ENCODE data around the gene WDR64. TPM values are rescaled to one million over a fixed set of nuclear protein-coding genes. Genes with fewer than 3 reads are reported as not detected.
"Not testable (repeated sequence)": the region's sequence is repeated elsewhere in the genome, so short reads cannot be mapped to it uniquely, and the experiment has no call there.

Gene WDR64
- total RNA-seq, 1 donor from 2014 or later = 0.17 TPM

- DNase-seq (ENCODE audit: low spot score) = no peak
- Mint-ChIP-seq H3K9me3 (ENCODE audit: low read depth) (no peaks in the 10 kb centered on the region), H3K36me3 (ENCODE audit: low read depth) (no peaks in the 10 kb centered on the region), H3K27me3 (ENCODE audit: low read depth) (no peaks in the 10 kb centered on the region), H3K4me1 (ENCODE audit: low read depth) (peaks cover 6% of the 10 kb centered on the region), H3K4me3 (ENCODE audit: unreplicated experiment) (no peak overlapping the region), H3K27ac (ENCODE audit: unreplicated experiment) (no peak overlapping the region)
- no peak for TF ChIP-seq CTCF (IDR thresholded peaks at IDR 0.05)
Measured at GRCh38 chr1:241701483-241702295, 49.6 kb downstream of the WDR64 start.

GRCh38 chr1:241702442-241703373 is 50.6 kb downstream of the WDR64 start:
- no peaks in the 10 kb centered on the region for H3K36me3 Mint-ChIP-seq (ENCODE audit: low read depth)

GRCh38 chr1:241703739-241704138 is 51.7 kb downstream of the WDR64 start:
- H3K36me3 Mint-ChIP-seq (ENCODE audit: low read depth); H3K27me3 Mint-ChIP-seq (ENCODE audit: low read depth); DNase-seq (ENCODE audit: low spot score); H3K27ac Mint-ChIP-seq (ENCODE audit: unreplicated experiment); H3K9me3 Mint-ChIP-seq (ENCODE audit: low read depth); H3K4me3 Mint-ChIP-seq (ENCODE audit: unreplicated experiment): not testable (repeated sequence)
- peaks cover 14% of the 10 kb centered on the region for H3K4me1 Mint-ChIP-seq (ENCODE audit: low read depth)

More at GRCh38 chr1:241702442-241703373, 50.6 kb downstream of the WDR64 start:
- H3K27ac Mint-ChIP-seq (ENCODE audit: unreplicated experiment) = no peak overlapping the region
- no peak for TF ChIP-seq CTCF (IDR thresholded peaks at IDR 0.05)
- H3K27me3 Mint-ChIP-seq (ENCODE audit: low read depth) = no peaks in the 10 kb centered on the region
- peaks cover 14% of the 10 kb centered on the region for H3K4me1 Mint-ChIP-seq (ENCODE audit: low read depth)
- H3K9me3 Mint-ChIP-seq (ENCODE audit: low read depth) = no peaks in the 10 kb centered on the region
- DNase-seq (ENCODE audit: low spot score) = no peak
- H3K4me3 Mint-ChIP-seq (ENCODE audit: unreplicated experiment) = no peak overlapping the region

GRCh38 chr1:241706257-241706656 is 54.2 kb downstream of the WDR64 start:
- DNase-seq (ENCODE audit: low spot score) = no peak
- H3K4me1 Mint-ChIP-seq (ENCODE audit: low read depth) = peaks cover 14% of the 10 kb centered on the region

GRCh38 chr1:241706967-241707366 is 54.9 kb downstream of the WDR64 start:
- Mint-ChIP-seq H3K27me3 (ENCODE audit: low read depth) (peaks cover under 1% of the 10 kb centered on the region), H3K4me1 (ENCODE audit: low read depth) (peaks cover 14% of the 10 kb centered on the region), H3K9me3 (ENCODE audit: low read depth) (no peaks in the 10 kb centered on the region), H3K4me3 (ENCODE audit: unreplicated experiment) (no peak overlapping the region), H3K36me3 (ENCODE audit: low read depth) (no peaks in the 10 kb centered on the region), H3K27ac (ENCODE audit: unreplicated experiment) (no peak overlapping the region)
- DNase-seq (ENCODE audit: low spot score) = no peak
- no peak for TF ChIP-seq CTCF (IDR thresholded peaks at IDR 0.05)

More at GRCh38 chr1:241706257-241706656, 54.2 kb downstream of the WDR64 start:
- H3K4me3 Mint-ChIP-seq (ENCODE audit: unreplicated experiment) = no peak overlapping the region
- no peak for TF ChIP-seq CTCF (IDR thresholded peaks at IDR 0.05)
- no peaks in the 10 kb centered on the region for H3K27me3 Mint-ChIP-seq (ENCODE audit: low read depth)
- no peaks in the 10 kb centered on the region for H3K36me3 Mint-ChIP-seq (ENCODE audit: low read depth)
- no peaks in the 10 kb centered on the region for H3K9me3 Mint-ChIP-seq (ENCODE audit: low read depth)
- H3K27ac Mint-ChIP-seq (ENCODE audit: unreplicated experiment) = no peak overlapping the region
